KMS-11 (cell line): Measurements from ENCODE around the gene CYP26A1.
A peak's percentile ranks its signal among the peaks of the same experiment; 100 is the strongest.

Experiments
- H2AFZ ChIP-seq: fragments of 200-600 bp; sonication (generic); 2 replicates; pipeline ENCODE4 v1.6.1; 2016; ENCODE audit warnings: antibody characterized with exemption, mixed run types, low read depth
- H3K27ac ChIP-seq: fragments of 200-600 bp; sonication (generic); 2 replicates; pipeline ENCODE4 v1.6.1; 2016; ENCODE audit warnings: mild to moderate bottlenecking, mixed run types
- H3K27me3 ChIP-seq: fragments of 200-600 bp; sonication (generic); 2 replicates; pipeline ENCODE4 v1.6.1; 2017; ENCODE audit warnings: mild to moderate bottlenecking, low read depth, mixed run types, moderate library complexity; ENCODE audit not compliant: insufficient read depth
- H3K36me3 ChIP-seq: fragments of 200-600 bp; sonication (generic); 2 replicates; pipeline ENCODE4 v1.6.1; 2017; ENCODE audit warnings: mild to moderate bottlenecking, mixed run types; ENCODE audit not compliant: insufficient read depth
- H3K4me1 ChIP-seq: fragments of 200-600 bp; sonication (generic); 2 replicates; pipeline ENCODE4 v1.6.1; 2016; ENCODE audit warnings: mild to moderate bottlenecking, low read depth, mixed run types; ENCODE audit not compliant: poor library complexity, severe bottlenecking
- H3K4me2 ChIP-seq: fragments of 200-600 bp; sonication (generic); 2 replicates; pipeline ENCODE4 v1.7.0; 2016; ENCODE audit warnings: mild to moderate bottlenecking, mixed run types
- H3K4me3 ChIP-seq: fragments of 200-600 bp; sonication (generic); IDR thresholded peaks from 2 replicates; pipeline ENCODE4 v1.6.1; 2017; ENCODE audit warnings: low read depth, low read length, mixed read lengths; ENCODE audit not compliant: insufficient read depth
- H3K79me2 ChIP-seq: fragments of 200-600 bp; sonication (generic); 2 replicates; pipeline ENCODE4 v1.6.1; 2016; ENCODE audit warnings: low read depth, mixed run types; ENCODE audit not compliant: insufficient read depth
- H3K9ac ChIP-seq: fragments of 200-600 bp; sonication (generic); 2 replicates; pipeline ENCODE4 v1.6.1; 2016; ENCODE audit warnings: mild to moderate bottlenecking, mixed run types
- H4K20me1 ChIP-seq: fragments of 200-600 bp; sonication (generic); 2 replicates; pipeline ENCODE4 v1.6.1; 2016; ENCODE audit warnings: mild to moderate bottlenecking, mixed run types; ENCODE audit not compliant: insufficient read depth
- CTCF ChIP-seq: fragments of 200-600 bp; sonication (generic); conservative IDR thresholded peaks from 2 replicates; pipeline ENCODE4 v1.6.1; 2017; ENCODE audit warnings: low read depth, mild to moderate bottlenecking, antibody characterized with exemption, low read length, moderate library complexity, mixed read lengths

Gene CYP26A1

GRCh38 chr10:93080350-93081046 lies 6.8 kb downstream of the CYP26A1 start:
- H3K27ac ChIP-seq, result no peak overlapping the region
- no peaks in the 10 kb centered on the region for H4K20me1 ChIP-seq
- 0 out of 2 replicates have a peak, but pooled peaks cover 3% of the 10 kb centered on the region for H3K27me3 ChIP-seq
- H3K4me3 ChIP-seq, result no peak overlapping the region
- TF ChIP-seq CTCF, result peak; percentile 97
- no peaks in the 10 kb centered on the region for H3K79me2 ChIP-seq
- H3K36me3 ChIP-seq, result no peaks in the 10 kb centered on the region
- H3K4me1 ChIP-seq, result peaks cover 65% of the 10 kb centered on the region
- H3K4me2 ChIP-seq, result peak overlapping the region; percentile 64; the same call in 1 of the 2 replicates
- peak overlapping the region; percentile 10; the same call in 1 of the 2 replicates for H2AFZ ChIP-seq
- H3K9ac ChIP-seq, result no peak overlapping the region; the same call in 1 of the 2 replicates

GRCh38 chr10:93081318-93081717 lies 7.6 kb downstream of the CYP26A1 start:
- Histone ChIP-seq H3K79me2 (no peaks in the 10 kb centered on the region), H3K4me1 (peaks cover 65% of the 10 kb centered on the region), H3K27me3 (0 out of 2 replicates have a peak, but pooled peaks cover 3% of the 10 kb centered on the region), H3K36me3 (no peaks in the 10 kb centered on the region), H3K9ac (no peak overlapping the region), H2AFZ (no peak overlapping the region), H3K4me2 (no peak overlapping the region), H3K27ac (no peak overlapping the region), H3K4me3 (no peak overlapping the region), H4K20me1 (no peaks in the 10 kb centered on the region)
- no peak for TF ChIP-seq CTCF

GRCh38 chr10:93081834-93082233 lies 8.1 kb downstream of the CYP26A1 start:
- Histone ChIP-seq H3K4me1 (peaks cover 65% of the 10 kb centered on the region), H3K27ac (no peak overlapping the region), H4K20me1 (no peaks in the 10 kb centered on the region), H3K27me3 (0 out of 2 replicates have a peak, but pooled peaks cover 3% of the 10 kb centered on the region), H3K36me3 (no peaks in the 10 kb centered on the region), H3K79me2 (no peaks in the 10 kb centered on the region), H2AFZ (no peak overlapping the region), H3K4me3 (no peak overlapping the region), H3K4me2 (no peak overlapping the region), H3K9ac (no peak overlapping the region)
- TF ChIP-seq CTCF, result no peak

- Histone ChIP-seq H3K79me2 (no peaks in the 10 kb centered on the region), H3K27ac (no peak overlapping the region), H3K27me3 (peaks cover 3% of the 10 kb centered on the region; the same call in 1 of the 2 replicates), H2AFZ (no peak overlapping the region), H3K4me1 (peaks cover 46% of the 10 kb centered on the region), H3K4me3 (no peak overlapping the region), H3K36me3 (no peaks in the 10 kb centered on the region), H3K4me2 (no peak overlapping the region), H4K20me1 (no peaks in the 10 kb centered on the region), H3K9ac (no peak overlapping the region)
- TF ChIP-seq CTCF, result no peak
These were observed 10.2 kb downstream of the CYP26A1 start for GRCh38 chr10:93083743-93084539.
